ENCODE results near the gene MKLN1.
A peak's percentile ranks its signal among the peaks of the same experiment; 100 is the strongest.

The MKLN1 gene

GRCh38 chr7:131327626-131328376 is at the start of gene MKLN1:
TSS of gene MKLN1 (plus strand) at chr7:131327876. CDS start at chr7:131327900, 24 bp downstream.
- Histone ChIP-seq H3K79me2 (ENCODE audit: insufficient read depth, low read length) (peaks cover 46% of the 10 kb centered on the region), H3F3A (ENCODE audit: insufficient read depth) (peaks cover 6% of the 10 kb centered on the region; the same call in 1 of the 2 replicates), H3K27ac (ENCODE audit: low read depth, low read length) (peak within 1 kb of the TSS; percentile 51), H3K4me3 (ENCODE audit: insufficient read depth, low read length, poor library complexity, severe bottlenecking) (peak within 1 kb of the TSS; percentile 81), H3K36me3 (ENCODE audit: low read length) (no peaks in the 10 kb centered on the region), H3K27me3 (ENCODE audit: low read length) (no peaks in the 10 kb centered on the region), H3K9me2 (replicated peaks; ENCODE audit: insufficient read depth, low read length) (no peaks in the 10 kb centered on the region), H2AFZ (ENCODE audit: low read depth, low read length, severe bottlenecking) (peak within 1 kb of the TSS; percentile 99), H3K9me3 (ENCODE audit: insufficient read depth, low read length) (no peaks in the 10 kb centered on the region), H4K20me1 (ENCODE audit: low read depth, low read length) (0 out of 2 replicates have a peak, but pooled peaks cover 7% of the 10 kb centered on the region), H3K9ac (ENCODE audit: low read length) (peak within 1 kb of the TSS; percentile 91), H3K4me2 (ENCODE audit: low read depth, low read length, poor library complexity, severe bottlenecking) (peak within 1 kb of the TSS; percentile 92)
- no peak for TF ChIP-seq EZH2phosphoT487 (conservative IDR thresholded peaks at IDR 0.05; ENCODE audit: low read length)
- TF ChIP-seq, protein P1, sequence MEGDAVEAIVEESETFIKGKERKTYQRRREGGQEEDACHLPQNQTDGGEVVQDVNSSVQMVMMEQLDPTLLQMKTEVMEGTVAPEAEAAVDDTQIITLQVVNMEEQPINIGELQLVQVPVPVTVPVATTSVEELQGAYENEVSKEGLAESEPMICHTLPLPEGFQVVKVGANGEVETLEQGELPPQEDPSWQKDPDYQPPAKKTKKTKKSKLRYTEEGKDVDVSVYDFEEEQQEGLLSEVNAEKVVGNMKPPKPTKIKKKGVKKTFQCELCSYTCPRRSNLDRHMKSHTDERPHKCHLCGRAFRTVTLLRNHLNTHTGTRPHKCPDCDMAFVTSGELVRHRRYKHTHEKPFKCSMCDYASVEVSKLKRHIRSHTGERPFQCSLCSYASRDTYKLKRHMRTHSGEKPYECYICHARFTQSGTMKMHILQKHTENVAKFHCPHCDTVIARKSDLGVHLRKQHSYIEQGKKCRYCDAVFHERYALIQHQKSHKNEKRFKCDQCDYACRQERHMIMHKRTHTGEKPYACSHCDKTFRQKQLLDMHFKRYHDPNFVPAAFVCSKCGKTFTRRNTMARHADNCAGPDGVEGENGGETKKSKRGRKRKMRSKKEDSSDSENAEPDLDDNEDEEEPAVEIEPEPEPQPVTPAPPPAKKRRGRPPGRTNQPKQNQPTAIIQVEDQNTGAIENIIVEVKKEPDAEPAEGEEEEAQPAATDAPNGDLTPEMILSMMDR (IDR thresholded peaks at IDR 0.05; ENCODE audit: insufficient read depth, low read length, poor library complexity, severe bottlenecking): no peak

DNA sequence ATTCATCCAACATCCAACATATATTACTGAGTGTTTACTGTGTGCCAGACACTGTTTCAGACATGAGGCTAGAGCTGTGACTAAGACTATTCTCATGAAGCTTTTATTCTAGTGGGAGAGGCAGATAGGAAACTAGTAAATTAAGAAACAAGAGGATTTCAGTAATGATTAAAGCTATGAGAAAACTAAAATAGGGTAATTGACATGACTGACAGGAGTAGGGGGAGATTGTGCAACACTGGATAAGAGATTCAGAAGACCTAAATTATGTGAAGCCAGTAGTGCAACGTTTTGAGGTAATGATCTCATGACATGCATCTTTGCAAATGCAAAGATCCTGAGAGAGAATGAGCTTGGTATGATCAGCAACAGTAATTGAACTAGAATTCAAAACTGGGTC is 48.6 kb upstream of the MKLN1 start:
- Histone ChIP-seq H3K27ac (ENCODE audit: low read depth, low read length) (no peak overlapping the region), H3K36me3 (ENCODE audit: low read length) (no peaks in the 10 kb centered on the region), H2AFZ (ENCODE audit: low read depth, low read length, severe bottlenecking) (no peak overlapping the region), H3K4me2 (ENCODE audit: low read depth, low read length, poor library complexity, severe bottlenecking) (no peak overlapping the region), H3K79me2 (ENCODE audit: insufficient read depth, low read length) (no peaks in the 10 kb centered on the region), H3K9me2 (replicated peaks; ENCODE audit: insufficient read depth, low read length) (no peaks in the 10 kb centered on the region), H3K9ac (ENCODE audit: low read length) (no peak overlapping the region), H3K9me3 (ENCODE audit: insufficient read depth, low read length) (no peaks in the 10 kb centered on the region), H3K4me3 (ENCODE audit: insufficient read depth, low read length, poor library complexity, severe bottlenecking) (no peak overlapping the region), H4K20me1 (ENCODE audit: low read depth, low read length) (no peaks in the 10 kb centered on the region), H3F3A (ENCODE audit: insufficient read depth) (no peaks in the 10 kb centered on the region), H3K27me3 (ENCODE audit: low read length) (no peaks in the 10 kb centered on the region)
- TF ChIP-seq, protein P1 (IDR thresholded peaks at IDR 0.05; ENCODE audit: insufficient read depth, low read length, poor library complexity, severe bottlenecking): no peak
- no peak for TF ChIP-seq EZH2phosphoT487 (conservative IDR thresholded peaks at IDR 0.05; ENCODE audit: low read length)

GRCh38 chr7:131281266-131282048 is 46.2 kb upstream of the MKLN1 start:
- H3K9me2 ChIP-seq (replicated peaks; ENCODE audit: insufficient read depth, low read length): no peaks in the 10 kb centered on the region

More at GRCh38 chr7:131281266-131282048, 46.2 kb upstream of the MKLN1 start:
- Histone ChIP-seq H3K27ac (ENCODE audit: low read depth, low read length) (no peak overlapping the region), H3K79me2 (ENCODE audit: insufficient read depth, low read length) (no peaks in the 10 kb centered on the region), H4K20me1 (ENCODE audit: low read depth, low read length) (no peaks in the 10 kb centered on the region), H3K36me3 (ENCODE audit: low read length) (no peaks in the 10 kb centered on the region), H2AFZ (ENCODE audit: low read depth, low read length, severe bottlenecking) (no peak overlapping the region), H3F3A (ENCODE audit: insufficient read depth) (no peaks in the 10 kb centered on the region), H3K27me3 (ENCODE audit: low read length) (no peaks in the 10 kb centered on the region), H3K9ac (ENCODE audit: low read length) (no peak overlapping the region), H3K4me3 (ENCODE audit: insufficient read depth, low read length, poor library complexity, severe bottlenecking) (no peak overlapping the region), H3K4me2 (ENCODE audit: low read depth, low read length, poor library complexity, severe bottlenecking) (no peak overlapping the region), H3K9me3 (ENCODE audit: insufficient read depth, low read length) (no peaks in the 10 kb centered on the region)
- TF ChIP-seq, protein P1 (IDR thresholded peaks at IDR 0.05; ENCODE audit: insufficient read depth, low read length, poor library complexity, severe bottlenecking): no peak
- TF ChIP-seq EZH2phosphoT487 (conservative IDR thresholded peaks at IDR 0.05; ENCODE audit: low read length): no peak

All from SU-DHL-6 (cell line).